Transverse colon (tissue), 4 donors: ENCODE results near the gene CHRNA9. TPM values are rescaled to one million over a fixed set of nuclear protein-coding genes. Genes with fewer than 3 reads are reported as not detected.

Source experiments
- DNase-seq: peaks from one replicate; pipeline ENCODE4 v3.0.0-alpha.2; 2019
- H3K27ac ChIP-seq, 4 donors: fragments of 200-600 bp; sonication (generic); 2 replicates each; pipeline ENCODE4 v1.5.1; 2016 to 2018; ENCODE audit warnings: inconsistent platforms in 4 of 4
- H3K27me3 ChIP-seq: fragments of 200-600 bp; sonication (generic); 2 replicates; pipeline ENCODE4 v1.5.1; 2017; ENCODE audit warnings: inconsistent platforms
- H3K36me3 ChIP-seq, 4 donors: fragments of 200-600 bp; sonication (generic); 2 replicates each; pipeline ENCODE4 v1.5.1; 2017 to 2019; ENCODE audit warnings: inconsistent platforms in 4 of 4
- H3K4me1 ChIP-seq, 4 donors: fragments of 200-600 bp; sonication (generic); 2 replicates each; pipeline ENCODE4 v1.5.1; 2017 to 2020; ENCODE audit warnings: inconsistent platforms in 4 of 4
- H3K4me3 ChIP-seq, 4 donors: fragments of 200-600 bp; sonication (generic); 1 replicate in 1 of 4; 2 replicates in 3 of 4; pipeline versions ENCODE4 v1.5.1 to v1.6.1; 2017 to 2019; ENCODE audit warnings: inconsistent platforms in 4 of 4
- H3K9me3 ChIP-seq, 2 donors: fragments of 200-600 bp; sonication (generic); 2 replicates each; pipeline ENCODE4 v1.5.1; 2017 to 2019; ENCODE audit warnings: inconsistent platforms in 2 of 2
- CTCF ChIP-seq, 5 experiments: fragments of 200-600 bp in 3 of 5; fragments of 450-650 bp in 2 of 5; sonication (generic) in 3 of 5; IDR thresholded peaks; 1 replicate in 2 of 5; 2 replicates in 3 of 5; pipeline ENCODE4 v1.5.1; 2016 to 2017; ENCODE audit warnings: antibody characterized with exemption in 5 of 5, inconsistent platforms in 3 of 5, mild to moderate bottlenecking in 2 of 5, moderate library complexity in 1 of 5
- EP300 ChIP-seq: sonication (generic); formaldehyde crosslinking; IDR thresholded peaks from one replicate; pipeline ENCODE4 v1.6.1; 2017; ENCODE audit warnings: antibody characterized with exemption, low read depth
- POLR2A ChIP-seq: fragments of 450-650 bp; IDR thresholded peaks from one replicate; pipeline ENCODE4 v1.6.1; 2016; ENCODE audit warnings: antibody characterized with exemption, mild to moderate bottlenecking, moderate library complexity
- POLR2AphosphoS5 ChIP-seq, 3 donors: sonication (generic); formaldehyde crosslinking; IDR thresholded peaks; one replicate each; pipeline ENCODE4 v1.6.1; 2016; ENCODE audit warnings: antibody characterized with exemption in 3 of 3
- WGBS, 2 donors: methylation state at CpG; one replicate each; pipeline ENCODE4 v1.1.5; 2018; ENCODE audit warnings: low coverage in 1 of 2; 5-methylcytosine and 5-hydroxymethylcytosine counted together
- in situ Hi-C, 4 donors: fragments of 200-750 bp; cut with MboI; loops; one replicate each; pipeline versions ENCODE4 v1.15.0 to v1.15.1; 2017; ENCODE audit warnings: low sequenced_read_pairs in 3 of 4, low pct_ligation_motif_present in 1 of 4, low pct_unique_long_range_greater_than_20kb in 1 of 4
- intact Hi-C: fragments of 100-400 bp; cut with DNase I; formaldehyde crosslinking; loops from one replicate; pipeline ENCODE4 v1.15.1; 2023; ENCODE audit warnings: low total_unique reads
- total RNA-seq, 4 donors: library from RNA; depleted of rRNA; stranded (reverse); fragments of >200 nt; gene quantifications; one replicate each; pipeline ENCODE4 v1.1.0, GENCODE V29; 2016

CHRNA9 gene
- total RNA-seq, 4 donors from 2014 or later = not detected

- TF ChIP-seq EP300 (no peak), POLR2A (no peak), CTCF (IDR thresholded peaks at IDR 0.05) (no peak), POLR2AphosphoS5 (IDR thresholded peaks at IDR 0.05) (no peak)
- H3K27me3 ChIP-seq = no peaks in the 10 kb centered on the region
- no peak for DNase-seq
- no peak overlapping the region for H3K27ac ChIP-seq
- in situ Hi-C loops (loop anchor here in 1 of 4 donors (25.0 kb wide), 2 partner anchors 138 to 238 kb away; partner anchors contain the start of gene N4BP2), intact Hi-C loops (no loop called here)
- no peaks in the 10 kb centered on the region for H3K9me3 ChIP-seq
- H3K4me3 ChIP-seq = no peak overlapping the region
- H3K4me1 ChIP-seq = no peaks in the 10 kb centered on the region
- no peaks in the 10 kb centered on the region for H3K36me3 ChIP-seq
- 25 to 51% methylated on average over 2 to 3 of the region's 3 CpGs for WGBS, 2 donors
Observed at GRCh38 chr4:40299811-40300292, 35.3 kb upstream of the CHRNA9 start.

GRCh38 chr4:40300371-40301162, 34.6 kb upstream of the CHRNA9 start:
- 77 to 83% methylated on average over 4 to 9 of the region's 9 CpGs for WGBS, 2 donors

GRCh38 chr4:40301603-40302002, 33.5 kb upstream of the CHRNA9 start:
- no peaks in the 10 kb centered on the region for H3K27me3 ChIP-seq
- TF ChIP-seq EP300 (no peak), POLR2AphosphoS5 (IDR thresholded peaks at IDR 0.05) (peak in 1 of 3 donors; percentile 21)
- peak; percentile 64 for DNase-seq
- intact Hi-C loops (no loop called here), in situ Hi-C loops (loop anchor here in 1 of 4 donors (25.0 kb wide), 2 partner anchors 139 to 239 kb away; partner anchors contain the start of gene N4BP2)
- H3K27ac ChIP-seq = peak overlapping the region; percentile 19 to 73 (median 48)
- H3K9me3 ChIP-seq = no peaks in the 10 kb centered on the region
- no peaks in the 10 kb centered on the region for H3K36me3 ChIP-seq
- no peak overlapping the region for H3K4me3 ChIP-seq
- peaks cover 0 to under 1% (median 0%) of the 10 kb centered on the region in 4 donors for H3K4me1 ChIP-seq
- WGBS, 2 donors = 40 to 64% methylated on average over 3 to 7 of the region's 7 CpGs

More at GRCh38 chr4:40300371-40301162, 34.6 kb upstream of the CHRNA9 start:
- TF ChIP-seq POLR2AphosphoS5 (IDR thresholded peaks at IDR 0.05) (no peak), CTCF (IDR thresholded peaks at IDR 0.05) (no peak), EP300 (no peak), POLR2A (no peak)
- H3K27ac ChIP-seq = peak overlapping the region; percentile 19 to 73 (median 48)
- no peak overlapping the region for H3K4me3 ChIP-seq
- no peak for DNase-seq
- no peaks in the 10 kb centered on the region for H3K36me3 ChIP-seq
- no peaks in the 10 kb centered on the region for H3K4me1 ChIP-seq
- in situ Hi-C loops (loop anchor here in 1 of 4 donors (25.0 kb wide), 2 partner anchors 138 to 238 kb away; partner anchors contain the start of gene N4BP2), intact Hi-C loops (no loop called here)
- H3K27me3 ChIP-seq = no peaks in the 10 kb centered on the region
- H3K9me3 ChIP-seq = no peaks in the 10 kb centered on the region

- intact Hi-C loops = no loop called here
- no peaks in the 10 kb centered on the region for H3K9me3 ChIP-seq
- no peak for DNase-seq
- no peak overlapping the region for H3K27ac ChIP-seq
- no peak overlapping the region for H3K4me3 ChIP-seq
- 96 to 100% methylated on average over 1 to 2 of the region's 2 CpGs for WGBS, 2 donors
- TF ChIP-seq EP300 (no peak), POLR2A (no peak)
- no peaks in the 10 kb centered on the region for H3K27me3 ChIP-seq
- H3K4me1 ChIP-seq = peaks cover 0 to 12% (median 0%) of the 10 kb centered on the region in 4 donors
- H3K36me3 ChIP-seq = no peaks in the 10 kb centered on the region
- in situ Hi-C loops = loop anchor here in 1 of 4 donors (25.0 kb wide), 2 partner anchors 141 to 241 kb away; partner anchors contain the start of gene N4BP2
Observed at GRCh38 chr4:40303751-40304150, 31.4 kb upstream of the CHRNA9 start.
